Astrocyte (in vitro differentiated cells and primary cell): ENCODE results near the gene CTNNA2. TPM values are rescaled to one million over a fixed set of nuclear protein-coding genes. Genes with fewer than 3 reads are reported as not detected.
A peak's percentile ranks its signal among the peaks of the same experiment; 100 is the strongest.

ENCODE experiments used
- DNase-seq: peaks from one replicate; pipeline ENCODE4 v3.0.0-alpha.2; 2010; ENCODE audit warnings: low read depth
- FAIRE-seq: peaks from 2 replicates; lab custom pipeline; 2011; peaks lifted over from hg19 to GRCh38; lab: Jason Lieb, UNC
- H2AFZ ChIP-seq: 2 replicates; pipeline ENCODE4 v1.6.0; 2012; ENCODE audit warnings: low read depth, low read length, inconsistent platforms
- H3K27ac ChIP-seq: 2 replicates; pipeline ENCODE4 v1.5.1; 2011; ENCODE audit warnings: low read depth, low read length, inconsistent platforms
- H3K27me3 ChIP-seq: 2 replicates; pipeline ENCODE4 v1.6.0; 2011; ENCODE audit warnings: low read length, inconsistent platforms; ENCODE audit not compliant: insufficient read depth
- H3K36me3 ChIP-seq: 2 replicates; pipeline ENCODE4 v1.5.1; 2011; ENCODE audit warnings: low read length, inconsistent platforms; ENCODE audit not compliant: insufficient read depth
- H3K4me1 ChIP-seq: 2 replicates; pipeline ENCODE4 v1.5.1; 2011; ENCODE audit warnings: low read length, inconsistent platforms; ENCODE audit not compliant: insufficient read depth
- H3K4me2 ChIP-seq: 2 replicates; pipeline ENCODE4 v1.6.0; 2012; ENCODE audit warnings: low read length, inconsistent platforms
- H3K4me3 ChIP-seq: 2 replicates; pipeline ENCODE4 v1.5.1; 2011; ENCODE audit warnings: low read depth, mild to moderate bottlenecking, low read length, inconsistent platforms; ENCODE audit not compliant: insufficient read depth
- H3K79me2 ChIP-seq: 2 replicates; pipeline ENCODE4 v1.6.0; 2012; ENCODE audit warnings: mild to moderate bottlenecking, low read length, inconsistent platforms; ENCODE audit not compliant: insufficient read depth
- H3K9ac ChIP-seq: 2 replicates; pipeline ENCODE4 v1.6.0; 2012; ENCODE audit warnings: mild to moderate bottlenecking, low read length, inconsistent platforms
- H3K9me3 ChIP-seq: 2 replicates; pipeline ENCODE4 v1.5.1; 2012; ENCODE audit warnings: low read depth, mild to moderate bottlenecking, low read length, inconsistent platforms; ENCODE audit not compliant: insufficient read depth
- H4K20me1 ChIP-seq: 2 replicates; pipeline ENCODE4 v1.6.0; 2012; ENCODE audit warnings: low read length, inconsistent platforms; ENCODE audit not compliant: insufficient read depth
- H3K27ac Mint-ChIP-seq: one replicate; pipeline ENCODE4 v1.8.0; 2021; ENCODE audit warnings: mild to moderate bottlenecking, mixed read lengths; ENCODE audit not compliant: unreplicated experiment
- H3K27me3 Mint-ChIP-seq: one replicate; pipeline ENCODE4 v1.8.0; 2021; ENCODE audit warnings: low read depth, mixed read lengths; ENCODE audit not compliant: unreplicated experiment
- H3K36me3 Mint-ChIP-seq: one replicate; pipeline ENCODE4 v1.8.0; 2021; ENCODE audit warnings: low read depth, mixed read lengths; ENCODE audit not compliant: unreplicated experiment
- H3K4me1 Mint-ChIP-seq: one replicate; pipeline ENCODE4 v1.8.0; 2021; ENCODE audit warnings: low read depth, mixed read lengths; ENCODE audit not compliant: unreplicated experiment
- H3K4me3 Mint-ChIP-seq: one replicate; pipeline ENCODE4 v1.8.0; 2021; ENCODE audit warnings: mild to moderate bottlenecking, moderate library complexity, mixed read lengths; ENCODE audit not compliant: unreplicated experiment
- H3K9me3 Mint-ChIP-seq: one replicate; pipeline ENCODE4 v1.8.0; 2021; ENCODE audit warnings: mild to moderate bottlenecking, mixed read lengths; ENCODE audit not compliant: unreplicated experiment
- CTCF ChIP-seq: IDR thresholded peaks from 2 replicates; pipeline ENCODE4 v1.5.1; 2011; ENCODE audit warnings: low read depth, mild to moderate bottlenecking, inconsistent platforms, low read length, moderate library complexity; ENCODE audit not compliant: insufficient read depth
- EZH2 ChIP-seq: IDR thresholded peaks from 2 replicates; pipeline ENCODE4 v1.6.1; 2012; ENCODE audit warnings: mild to moderate bottlenecking, low read length, inconsistent platforms; ENCODE audit not compliant: insufficient read depth
- total RNA-seq: library from RNA; stranded (reverse); gene quantifications from 2 replicates; pipeline ENCODE4 v1.2.1, GENCODE V29; 2021

The CTNNA2 gene
- total RNA-seq, 1 donor from 2014 or later, result 3.9 TPM

GRCh38 chr2:80322958-80323357 is 810.1 kb downstream of the CTNNA2 start:
- H3K36me3 Mint-ChIP-seq, result no peaks in the 10 kb centered on the region
- H3K9me3 ChIP-seq, result no peaks in the 10 kb centered on the region
- peak overlapping the region; percentile 69 for H2AFZ ChIP-seq
- H3K9me3 Mint-ChIP-seq, result no peaks in the 10 kb centered on the region
- DNase-seq, result no peak
- H3K4me2 ChIP-seq, result peak overlapping the region; percentile 83
- H3K4me1 ChIP-seq, result peaks cover 3% of the 10 kb centered on the region
- H3K27me3 Mint-ChIP-seq, result peaks cover 9% of the 10 kb centered on the region
- H3K4me1 Mint-ChIP-seq, result peaks cover 2% of the 10 kb centered on the region
- H3K27ac Mint-ChIP-seq, result no peak overlapping the region
- FAIRE-seq, result no peak
- peaks cover 23% of the 10 kb centered on the region for H3K27me3 ChIP-seq
- TF ChIP-seq CTCF, result no peak
- TF ChIP-seq EZH2, result no peak
- no peaks in the 10 kb centered on the region for H3K36me3 ChIP-seq
- no peaks in the 10 kb centered on the region for H4K20me1 ChIP-seq
- H3K79me2 ChIP-seq, result no peaks in the 10 kb centered on the region
- H3K27ac ChIP-seq, result no peak overlapping the region
- H3K4me3 ChIP-seq, result peak overlapping the region; percentile 39
- H3K4me3 Mint-ChIP-seq, result no peak overlapping the region
- no peak overlapping the region for H3K9ac ChIP-seq

- Mint-ChIP-seq H3K9me3 (no peaks in the 10 kb centered on the region), H3K4me3 (no peak overlapping the region), H3K27me3 (peaks cover 12% of the 10 kb centered on the region), H3K36me3 (no peaks in the 10 kb centered on the region), H3K4me1 (peaks cover 5% of the 10 kb centered on the region), H3K27ac (no peak overlapping the region)
- TF ChIP-seq EZH2 (no peak), CTCF (no peak)
- FAIRE-seq, result no peak
- no peak for DNase-seq
- Histone ChIP-seq H3K4me1 (peaks cover 3% of the 10 kb centered on the region), H3K4me2 (no peak overlapping the region), H3K27me3 (peaks cover 23% of the 10 kb centered on the region), H3K9ac (no peak overlapping the region), H3K79me2 (no peaks in the 10 kb centered on the region), H3K4me3 (no peak overlapping the region), H3K36me3 (no peaks in the 10 kb centered on the region), H4K20me1 (no peaks in the 10 kb centered on the region), H3K9me3 (no peaks in the 10 kb centered on the region), H3K27ac (no peak overlapping the region), H2AFZ (no peak overlapping the region)
Observed at GRCh38 chr2:80323610-80324009, 810.8 kb downstream of the CTNNA2 start.

GRCh38 chr2:80324525-80324924 is 811.7 kb downstream of the CTNNA2 start:
- FAIRE-seq, result no peak
- peaks cover 23% of the 10 kb centered on the region for H3K27me3 ChIP-seq

More at GRCh38 chr2:80324525-80324924, 811.7 kb downstream of the CTNNA2 start:
- Histone ChIP-seq H3K9me3 (no peaks in the 10 kb centered on the region), H4K20me1 (no peaks in the 10 kb centered on the region), H3K4me3 (no peak overlapping the region), H2AFZ (no peak overlapping the region), H3K27ac (no peak overlapping the region), H3K4me2 (no peak overlapping the region), H3K79me2 (no peaks in the 10 kb centered on the region), H3K36me3 (no peaks in the 10 kb centered on the region), H3K4me1 (peaks cover 3% of the 10 kb centered on the region), H3K9ac (no peak overlapping the region)
- Mint-ChIP-seq H3K4me1 (peaks cover 5% of the 10 kb centered on the region), H3K36me3 (no peaks in the 10 kb centered on the region), H3K27me3 (peaks cover 12% of the 10 kb centered on the region), H3K9me3 (no peaks in the 10 kb centered on the region), H3K4me3 (no peak overlapping the region), H3K27ac (no peak overlapping the region)
- TF ChIP-seq EZH2 (no peak), CTCF (no peak)
- DNase-seq, result no peak
